Rectal smooth muscle tissue (tissue), 1 donor: ENCODE data around the gene ANKRD13C.
"Not testable (repeated sequence)": the region's sequence is repeated elsewhere in the genome, so short reads cannot be mapped to it uniquely, and the experiment has no call there.

Experiments used
- H3K27ac ChIP-seq: one replicate; pipeline ENCODE4 v1.7.0; 2013; ENCODE audit warnings: low read depth, low read length, inconsistent platforms
- H3K27me3 ChIP-seq: one replicate; pipeline ENCODE4 v1.7.0; 2013; ENCODE audit warnings: low read length; ENCODE audit not compliant: control insufficient read depth, insufficient read depth
- H3K36me3 ChIP-seq: one replicate; pipeline ENCODE4 v1.7.0; 2013; ENCODE audit warnings: low read length; ENCODE audit not compliant: control insufficient read depth, insufficient read depth
- H3K4me1 ChIP-seq: one replicate; pipeline ENCODE4 v1.7.0; 2013; ENCODE audit warnings: low read length; ENCODE audit not compliant: control insufficient read depth, insufficient read depth
- H3K4me3 ChIP-seq: one replicate; pipeline ENCODE4 v1.7.0; 2013; ENCODE audit warnings: low read length
- H3K9ac ChIP-seq: one replicate; pipeline ENCODE4 v1.7.0; 2013; ENCODE audit warnings: low read length

The ANKRD13C gene

DNA sequence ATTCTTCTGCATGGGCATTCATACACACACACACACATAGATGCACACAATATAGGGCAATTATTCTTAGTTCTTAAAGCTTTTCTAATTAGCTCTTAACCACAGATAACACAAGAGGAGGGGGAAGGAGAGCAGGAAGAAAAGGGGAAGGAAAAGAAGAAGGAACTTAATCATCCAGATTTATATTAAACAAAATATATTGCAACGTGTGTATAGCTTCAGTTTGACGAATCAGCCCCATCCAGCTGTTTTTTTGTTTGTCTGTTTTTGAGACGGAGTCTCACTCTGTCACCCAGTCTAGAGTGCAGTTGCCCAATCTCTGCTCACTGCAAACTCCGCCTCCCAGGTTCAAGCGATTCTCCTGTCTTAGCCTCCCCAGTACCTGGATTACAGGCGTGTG lies 21.7 kb upstream of the ANKRD13C start:
- Histone ChIP-seq H3K9ac (no peak overlapping the region), H3K27ac (no peak overlapping the region), H3K4me1 (no peaks in the 10 kb centered on the region), H3K36me3 (no peaks in the 10 kb centered on the region), H3K4me3 (no peak overlapping the region), H3K27me3 (no peaks in the 10 kb centered on the region)

DNA sequence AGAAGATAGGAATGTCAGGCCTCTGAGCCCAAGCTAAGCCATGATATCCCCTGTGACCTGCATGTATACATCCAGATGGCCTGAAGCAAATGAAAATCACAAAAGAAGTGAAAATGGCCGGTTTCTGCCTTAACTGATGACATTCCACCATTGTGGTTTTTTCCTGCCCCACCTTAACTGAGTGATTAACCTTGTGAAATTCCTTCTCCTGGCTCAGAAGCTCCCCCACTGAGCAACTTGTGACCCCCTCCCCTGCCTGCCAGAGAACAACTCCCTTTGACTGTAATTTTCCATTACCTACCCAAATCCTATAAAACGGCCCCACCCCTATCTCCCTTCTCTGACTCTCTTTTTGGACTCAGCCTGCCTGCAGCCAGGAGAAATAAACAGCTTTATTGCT lies 19.1 kb upstream of the ANKRD13C start:
- not testable (repeated sequence) for H3K9ac ChIP-seq, H3K36me3 ChIP-seq, H3K4me1 ChIP-seq, H3K27me3 ChIP-seq, H3K4me3 ChIP-seq, H3K27ac ChIP-seq

DNA sequence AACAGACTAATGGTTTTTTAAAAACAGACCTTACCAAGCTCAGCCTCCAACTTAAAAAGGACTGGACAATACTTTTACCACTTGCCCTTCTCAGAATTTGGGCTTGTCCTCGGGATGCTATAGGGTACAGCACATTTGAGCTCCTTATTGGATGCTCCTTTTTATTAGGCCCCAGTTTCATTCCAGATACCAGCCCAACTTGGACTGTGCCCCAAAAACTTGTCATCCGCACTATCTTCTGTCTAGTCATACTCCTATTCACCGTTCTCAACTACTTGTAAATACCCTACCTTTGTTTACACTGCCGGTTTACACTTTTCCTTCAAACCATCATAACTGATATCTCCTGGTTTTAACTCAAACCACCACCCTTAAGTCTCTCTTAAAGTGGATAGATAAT lies 17.9 kb upstream of the ANKRD13C start:
- H3K9ac ChIP-seq, result no peak overlapping the region
- no peak overlapping the region for H3K27ac ChIP-seq
- no peaks in the 10 kb centered on the region for H3K27me3 ChIP-seq
- H3K36me3 ChIP-seq, result no peaks in the 10 kb centered on the region
- no peak overlapping the region for H3K4me3 ChIP-seq
- H3K4me1 ChIP-seq, result no peaks in the 10 kb centered on the region

- not testable (repeated sequence) for H3K4me3 ChIP-seq, H3K9ac ChIP-seq, H3K4me1 ChIP-seq, H3K27ac ChIP-seq, H3K27me3 ChIP-seq, H3K36me3 ChIP-seq
Measured at GRCh38 chr1:70371586-70371985, 17.1 kb upstream of the ANKRD13C start.

- H3K27me3 ChIP-seq, H3K27ac ChIP-seq, H3K9ac ChIP-seq, H3K4me3 ChIP-seq, H3K36me3 ChIP-seq, H3K4me1 ChIP-seq: not testable (repeated sequence)
Measured at GRCh38 chr1:70367397-70367796, 12.9 kb upstream of the ANKRD13C start.

DNA sequence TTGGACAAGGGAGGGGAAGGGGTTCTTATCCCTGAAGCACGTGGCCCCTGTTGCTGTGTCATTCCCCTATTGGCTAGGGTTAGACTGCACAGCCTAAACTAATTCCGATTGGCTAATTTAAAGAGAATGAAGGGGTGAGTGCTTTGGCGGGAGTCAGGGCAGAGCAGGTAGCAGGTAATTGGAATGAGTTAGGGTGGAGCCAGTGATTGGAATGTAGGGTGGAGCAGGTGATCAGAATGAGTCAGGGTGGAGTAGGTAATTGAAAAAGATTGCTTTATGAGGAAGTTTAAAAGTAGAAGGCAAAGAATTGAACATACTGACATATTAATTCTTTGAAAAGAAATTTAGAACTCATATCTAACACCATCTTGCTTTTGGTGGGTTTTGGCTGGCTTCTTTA lies 12.5 kb upstream of the ANKRD13C start:
- not testable (repeated sequence) for H3K27me3 ChIP-seq, H3K27ac ChIP-seq, H3K4me1 ChIP-seq, H3K9ac ChIP-seq, H3K36me3 ChIP-seq, H3K4me3 ChIP-seq

DNA sequence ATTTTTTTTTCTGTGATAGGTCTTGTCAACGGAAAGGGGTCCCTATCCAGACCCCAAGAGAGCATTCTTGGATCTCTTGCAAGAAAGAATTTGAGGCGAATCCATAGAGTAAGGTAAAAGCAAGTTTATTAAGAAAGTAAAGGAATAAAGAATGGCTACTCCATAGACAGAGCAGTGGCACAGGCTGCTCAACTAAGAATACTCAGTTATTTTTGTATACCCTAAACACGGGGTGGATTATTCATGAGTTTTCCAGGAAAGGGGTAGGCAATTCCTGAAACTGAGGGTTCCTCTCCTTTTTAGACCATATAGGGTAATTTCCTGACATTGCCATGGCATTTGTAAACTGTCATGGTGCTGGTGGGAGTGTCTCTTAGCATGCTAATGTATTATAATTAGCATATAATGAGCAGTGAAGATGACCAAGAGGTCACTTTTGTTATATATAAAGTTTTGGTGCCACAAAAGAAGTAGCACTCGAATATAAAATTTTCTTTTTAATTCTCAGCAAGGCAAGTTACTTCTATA lies 12.0 kb upstream of the ANKRD13C start:
- not testable (repeated sequence) for H3K27ac ChIP-seq, H3K4me1 ChIP-seq, H3K4me3 ChIP-seq, H3K27me3 ChIP-seq, H3K9ac ChIP-seq, H3K36me3 ChIP-seq

- no peaks in the 10 kb centered on the region for H3K4me1 ChIP-seq
- H3K27me3 ChIP-seq, result no peaks in the 10 kb centered on the region
- H3K4me3 ChIP-seq, result no peak overlapping the region
- H3K27ac ChIP-seq, result no peak overlapping the region
- no peaks in the 10 kb centered on the region for H3K36me3 ChIP-seq
- no peak overlapping the region for H3K9ac ChIP-seq
Measured at GRCh38 chr1:70364439-70364838, 9.9 kb upstream of the ANKRD13C start.

GRCh38 chr1:70361727-70362398 lies 7.3 kb upstream of the ANKRD13C start:
- no peak overlapping the region for H3K9ac ChIP-seq
- no peaks in the 10 kb centered on the region for H3K4me1 ChIP-seq
- no peaks in the 10 kb centered on the region for H3K27me3 ChIP-seq
- H3K4me3 ChIP-seq, result no peak overlapping the region
- no peak overlapping the region for H3K27ac ChIP-seq
- no peaks in the 10 kb centered on the region for H3K36me3 ChIP-seq

DNA sequence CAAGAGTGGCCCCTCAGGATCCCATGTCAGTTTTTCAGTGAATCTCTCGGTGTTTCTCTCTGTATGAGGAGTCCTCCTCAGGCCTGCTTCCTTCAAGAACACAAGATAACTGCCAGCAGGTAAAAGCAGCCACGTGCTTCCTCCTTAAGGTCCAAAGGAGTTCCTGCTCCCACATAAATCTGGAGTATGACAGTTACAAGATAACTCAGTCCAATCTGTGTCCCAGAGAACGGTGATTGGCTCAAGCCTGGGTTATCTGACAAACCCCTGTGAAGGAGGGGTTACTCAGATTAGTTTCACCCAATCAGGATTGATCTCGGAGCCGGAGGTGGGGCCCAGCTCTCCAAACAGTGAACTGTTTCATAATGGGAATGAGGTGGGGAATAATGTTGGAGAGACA lies 5.8 kb upstream of the ANKRD13C start:
- Histone ChIP-seq H3K9ac (no peak overlapping the region), H3K27me3 (no peaks in the 10 kb centered on the region), H3K36me3 (no peaks in the 10 kb centered on the region), H3K4me1 (no peaks in the 10 kb centered on the region), H3K27ac (no peak overlapping the region), H3K4me3 (no peak overlapping the region)

- H3K4me1 ChIP-seq, result no peaks in the 10 kb centered on the region
Measured at GRCh38 chr1:70358921-70359564, 4.5 kb upstream of the ANKRD13C start.

GRCh38 chr1:70355920-70356319 lies 1.4 kb upstream of the ANKRD13C start:
- Histone ChIP-seq H3K36me3 (no peaks in the 10 kb centered on the region), H3K27ac (no peak overlapping the region), H3K27me3 (no peaks in the 10 kb centered on the region), H3K4me3 (no peak overlapping the region), H3K4me1 (peaks cover 8% of the 10 kb centered on the region), H3K9ac (no peak overlapping the region)

More at GRCh38 chr1:70358921-70359564, 4.5 kb upstream of the ANKRD13C start:
- Histone ChIP-seq H3K27ac (no peak overlapping the region), H3K27me3 (no peaks in the 10 kb centered on the region), H3K4me3 (no peak overlapping the region), H3K36me3 (no peaks in the 10 kb centered on the region), H3K9ac (no peak overlapping the region)

GRCh38 chr1:70355111-70355407 lies 537 bp upstream of the ANKRD13C start:
- Histone ChIP-seq H3K9ac (peak overlapping the region; percentile 29), H3K4me1 (peaks cover 8% of the 10 kb centered on the region), H3K36me3 (no peaks in the 10 kb centered on the region), H3K4me3 (peak overlapping the region; percentile 85), H3K27me3 (no peaks in the 10 kb centered on the region), H3K27ac (peak overlapping the region; percentile 85)
